Activated T-cell treated with anti-CD3 and anti-CD28 coated beads, Interleukin-2, amount 50 U/mL, for 72 hours (primary cell): Measurements from ENCODE around the gene STAT5A. TPM values are rescaled to one million over a fixed set of nuclear protein-coding genes. Genes with fewer than 3 reads are reported as not detected.
"Not testable (repeated sequence)": the region's sequence is repeated elsewhere in the genome, so short reads cannot be mapped to it uniquely, and the experiment has no call there.

Source experiments
- ATAC-seq, 2 donors: fragments of 150-1000 bp; cut with Tn5 transposase; replicated peaks in 1 of 2; 2 replicates each; pipeline ENCODE4 v1.10.0; 2021; ENCODE audit warnings: moderate library complexity in 2 of 2, mild to moderate bottlenecking in 1 of 2
- DNase-seq, 2 donors: peaks; one replicate each; pipeline ENCODE4 v3.0.0; 2021 to 2022; ENCODE audit warnings: mixed read lengths in 1 of 2
- H3K27ac Mint-ChIP-seq: one replicate; pipeline ENCODE4 v1.8.0; 2022; ENCODE audit warnings: mild to moderate bottlenecking, moderate library complexity, mixed read lengths
- H3K27me3 Mint-ChIP-seq: one replicate; pipeline ENCODE4 v1.8.0; 2022; ENCODE audit warnings: low read depth, mixed read lengths
- H3K36me3 Mint-ChIP-seq, 2 donors: one replicate each; pipeline ENCODE4 v1.8.0; 2022; ENCODE audit warnings: mixed read lengths in 2 of 2, mild to moderate bottlenecking in 1 of 2; ENCODE audit not compliant: insufficient read depth in 2 of 2
- H3K4me1 Mint-ChIP-seq: one replicate; pipeline ENCODE4 v1.8.0; 2022; ENCODE audit warnings: low read depth, mixed read lengths
- H3K4me3 Mint-ChIP-seq, 2 donors: one replicate each; pipeline ENCODE4 v1.8.0; 2022; ENCODE audit warnings: mild to moderate bottlenecking in 2 of 2, mixed read lengths in 2 of 2, moderate library complexity in 2 of 2
- H3K9me3 Mint-ChIP-seq, 2 donors: one replicate each; pipeline ENCODE4 v1.8.0; 2022; ENCODE audit warnings: mixed read lengths in 2 of 2
- total RNA-seq, 2 donors: library from RNA; stranded (reverse); gene quantifications; one replicate each; pipeline ENCODE4 v1.2.3, GENCODE V29; 2022

The STAT5A gene
- total RNA-seq, 2 donors from 2014 or later: 243 to 264 TPM

DNA sequence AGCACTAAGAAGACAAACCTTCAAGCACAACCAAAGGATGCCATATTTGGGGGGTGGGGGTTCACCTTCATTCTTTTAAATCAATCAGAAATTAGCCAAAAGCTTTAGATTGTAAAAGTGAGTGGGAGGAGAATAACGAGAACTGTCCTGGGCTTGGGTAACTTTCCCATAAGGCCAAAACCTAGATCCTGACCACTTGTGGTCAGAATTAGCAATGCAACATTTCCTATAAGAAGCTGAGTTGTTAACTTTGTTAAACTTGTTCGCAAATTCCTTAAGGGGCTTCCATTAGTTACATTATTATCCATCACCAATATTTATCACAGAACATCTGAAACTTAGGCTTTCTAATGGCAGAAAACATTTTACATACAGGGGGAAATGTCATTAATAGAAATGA, 37.2 kb upstream of the STAT5A start:
- ATAC-seq (no peak), DNase-seq (no peak)
- Mint-ChIP-seq H3K4me3 (peak overlapping the region; percentile 92 to 96), H3K27ac (peak overlapping the region; percentile 99), H3K36me3 (peaks cover 3 to 12% of the 10 kb centered on the region in 2 donors), H3K9me3 (no peaks in the 10 kb centered on the region), H3K4me1 (peaks cover 95% of the 10 kb centered on the region), H3K27me3 (no peaks in the 10 kb centered on the region)

DNA sequence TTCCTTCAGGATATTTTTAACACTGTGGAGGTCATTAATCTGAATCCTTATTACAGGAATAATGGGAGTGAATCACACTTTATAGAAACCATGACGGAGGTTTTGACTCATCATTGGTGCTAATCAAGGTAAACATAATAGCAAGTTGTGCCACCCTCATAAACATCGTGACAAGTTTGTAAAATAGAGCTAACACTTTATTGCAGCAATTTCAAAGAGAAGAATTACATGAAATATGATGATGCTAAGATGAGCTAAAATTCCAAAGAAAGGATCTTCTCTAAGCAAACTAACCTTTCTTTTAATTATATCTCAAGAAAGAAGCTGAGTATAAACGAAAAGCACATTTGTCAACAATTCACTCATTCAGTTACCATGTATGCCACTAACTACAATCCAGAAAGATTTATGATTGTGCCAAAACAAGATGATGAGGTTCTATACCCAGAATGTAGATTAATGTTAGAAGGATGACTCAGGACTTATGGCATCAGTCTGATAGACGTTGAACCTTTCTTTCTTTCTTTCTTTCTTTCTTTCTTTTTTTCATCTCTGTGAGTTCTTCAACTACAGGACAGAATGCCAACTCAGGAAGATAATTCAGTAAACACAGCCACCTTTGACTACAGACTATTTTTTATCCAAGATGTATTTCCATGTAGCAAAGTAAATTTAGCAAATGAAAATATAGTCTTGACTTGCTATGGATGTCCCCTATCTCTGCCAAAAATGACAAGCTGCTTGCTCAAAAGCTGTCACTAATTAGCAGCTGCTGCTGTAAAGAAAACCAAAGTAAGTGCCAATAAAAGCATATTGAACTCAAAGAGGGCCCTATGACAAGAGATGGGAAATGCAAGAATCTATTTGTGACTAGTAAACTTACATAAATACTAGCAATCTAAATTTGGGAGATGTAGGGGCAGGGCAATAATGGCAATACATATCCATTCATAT, 35.4 kb upstream of the STAT5A start:
- Mint-ChIP-seq H3K4me3 (peak overlapping the region; percentile 23 to 92), H3K27ac (peak overlapping the region; percentile 99), H3K9me3 (no peaks in the 10 kb centered on the region), H3K36me3 (peaks cover 3 to 9% of the 10 kb centered on the region in 2 donors), H3K27me3 (no peaks in the 10 kb centered on the region), H3K4me1 (peaks cover 83% of the 10 kb centered on the region)
- ATAC-seq: peak; percentile 70 to 76
- DNase-seq: no peak

DNA sequence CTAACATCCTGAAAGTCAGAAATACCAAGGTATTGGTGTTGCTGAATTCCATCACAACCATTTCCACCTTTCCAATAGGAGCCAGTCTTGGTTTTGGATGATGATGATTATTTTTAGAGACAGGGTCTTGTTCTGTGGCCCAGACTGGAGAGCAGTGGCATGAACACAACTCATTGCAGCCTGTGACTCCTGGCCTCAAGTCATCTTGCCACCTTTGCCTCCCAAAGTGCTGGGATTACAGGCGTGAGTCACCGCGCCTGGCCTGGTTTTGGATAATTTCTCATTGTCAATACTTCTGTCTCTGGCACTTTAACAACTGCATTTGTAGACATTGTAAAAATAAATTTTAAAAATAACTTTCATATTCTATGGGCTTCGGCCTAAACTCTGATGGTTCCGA, 34.7 kb upstream of the STAT5A start:
- Mint-ChIP-seq H3K27me3 (no peaks in the 10 kb centered on the region), H3K4me1 (peaks cover 78% of the 10 kb centered on the region), H3K36me3 (peaks cover 3 to 7% of the 10 kb centered on the region in 2 donors), H3K9me3 (no peaks in the 10 kb centered on the region), H3K27ac (peak overlapping the region; percentile 99), H3K4me3 (peak overlapping the region in 1 of 2 donors; percentile 92)
- ATAC-seq: peak in 1 of 2 donors; percentile 14
- DNase-seq: no peak

DNA sequence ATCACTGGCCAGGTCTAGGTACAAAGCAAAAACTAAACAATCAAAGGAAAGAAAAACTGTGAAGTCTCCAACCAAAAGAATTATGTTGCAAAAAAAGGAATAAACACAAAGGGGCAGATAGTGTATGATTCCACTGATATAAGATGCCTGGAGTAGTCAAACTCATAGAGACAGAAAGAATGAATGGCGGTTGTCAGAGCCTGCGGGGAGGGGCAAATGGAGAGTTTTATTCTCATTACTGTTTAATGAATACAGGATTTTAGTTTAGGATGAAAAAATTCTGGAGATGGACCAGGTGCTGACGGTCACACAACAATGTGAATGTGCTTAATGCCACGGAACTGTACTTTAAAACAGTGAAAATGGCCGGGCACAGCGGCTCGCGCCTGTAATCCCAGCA, 32.9 kb upstream of the STAT5A start:
- ATAC-seq (no peak), DNase-seq (no peak)
- H3K36me3 Mint-ChIP-seq: peaks cover 0 to 1% of the 10 kb centered on the region in 2 donors
- peaks cover 67% of the 10 kb centered on the region for H3K4me1 Mint-ChIP-seq
- H3K9me3 Mint-ChIP-seq: no peaks in the 10 kb centered on the region
- peak overlapping the region; percentile 15 for H3K27ac Mint-ChIP-seq
- peak overlapping the region in 1 of 2 donors; percentile 0 for H3K4me3 Mint-ChIP-seq
- no peaks in the 10 kb centered on the region for H3K27me3 Mint-ChIP-seq

DNA sequence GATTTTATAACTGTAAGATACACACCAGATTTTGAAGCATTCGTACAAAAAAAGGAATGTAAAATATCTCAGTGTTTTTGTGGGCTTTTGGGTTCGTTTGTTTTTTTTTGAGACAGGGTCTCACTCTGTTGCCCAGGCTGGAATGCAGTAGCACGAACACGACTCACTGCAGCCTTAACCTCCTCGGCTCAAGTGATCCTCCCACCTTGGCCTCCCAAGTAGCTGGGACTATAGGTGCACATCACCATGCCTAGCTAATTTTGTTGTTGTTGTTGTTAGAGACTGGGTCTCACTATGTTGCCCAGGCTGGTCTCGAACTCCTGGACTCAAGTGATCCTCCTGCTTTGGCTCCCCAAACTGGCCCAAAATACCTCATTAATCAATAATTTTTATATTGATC, 28.0 kb upstream of the STAT5A start:
- no peak for ATAC-seq
- H3K4me3 Mint-ChIP-seq: no peak overlapping the region
- H3K27me3 Mint-ChIP-seq: no peaks in the 10 kb centered on the region
- H3K27ac Mint-ChIP-seq: no peak overlapping the region
- H3K9me3 Mint-ChIP-seq: no peaks in the 10 kb centered on the region
- peaks cover 40% of the 10 kb centered on the region for H3K4me1 Mint-ChIP-seq
- peaks cover 0 to 3% of the 10 kb centered on the region in 2 donors for H3K36me3 Mint-ChIP-seq
- no peak for DNase-seq

DNA sequence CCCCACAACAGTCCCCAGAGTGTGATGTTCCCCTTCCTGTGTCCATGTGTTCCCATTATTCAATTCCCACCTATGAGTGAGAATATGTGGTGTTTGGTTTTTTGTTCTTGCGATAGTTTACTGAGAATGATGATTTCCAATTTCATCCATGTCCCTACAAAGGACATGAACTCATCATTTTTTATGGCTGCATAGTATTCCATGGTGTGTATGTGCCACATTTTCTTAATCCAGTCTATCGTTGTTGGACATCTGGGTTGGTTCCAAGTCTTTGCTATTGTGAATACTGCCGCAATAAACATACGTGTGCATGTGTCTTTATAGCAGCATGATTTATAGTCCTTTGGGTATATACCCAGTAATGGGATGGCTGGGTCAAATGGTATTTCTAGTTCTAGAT, 23.9 kb upstream of the STAT5A start:
- H3K4me3 Mint-ChIP-seq, H3K9me3 Mint-ChIP-seq, H3K27ac Mint-ChIP-seq, H3K27me3 Mint-ChIP-seq, DNase-seq, ATAC-seq: not testable (repeated sequence)
- H3K4me1 Mint-ChIP-seq: peaks cover 61% of the 10 kb centered on the region
- H3K36me3 Mint-ChIP-seq: peaks cover 5 to 12% of the 10 kb centered on the region in 2 donors

DNA sequence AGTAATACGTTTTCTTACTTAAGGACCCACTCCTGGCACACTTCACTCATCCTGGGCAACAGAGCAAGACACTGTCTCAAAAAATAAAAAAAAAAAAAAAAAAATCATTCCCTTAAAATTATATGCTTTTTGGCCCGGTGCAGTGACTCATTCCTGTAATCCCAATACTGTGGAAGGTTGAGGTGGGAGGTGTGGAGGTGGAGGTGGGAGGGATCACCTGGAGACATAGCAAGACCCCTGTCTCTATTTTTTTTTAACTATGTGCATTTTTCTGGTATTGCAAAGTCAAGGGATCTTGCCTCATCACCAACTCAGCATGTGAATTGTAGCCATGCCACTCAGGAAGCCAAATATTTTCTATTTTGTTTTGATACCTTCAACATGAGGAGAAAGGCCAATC, 21.8 kb upstream of the STAT5A start:
- H3K36me3 Mint-ChIP-seq: peaks cover 5 to 13% of the 10 kb centered on the region in 2 donors

DNA sequence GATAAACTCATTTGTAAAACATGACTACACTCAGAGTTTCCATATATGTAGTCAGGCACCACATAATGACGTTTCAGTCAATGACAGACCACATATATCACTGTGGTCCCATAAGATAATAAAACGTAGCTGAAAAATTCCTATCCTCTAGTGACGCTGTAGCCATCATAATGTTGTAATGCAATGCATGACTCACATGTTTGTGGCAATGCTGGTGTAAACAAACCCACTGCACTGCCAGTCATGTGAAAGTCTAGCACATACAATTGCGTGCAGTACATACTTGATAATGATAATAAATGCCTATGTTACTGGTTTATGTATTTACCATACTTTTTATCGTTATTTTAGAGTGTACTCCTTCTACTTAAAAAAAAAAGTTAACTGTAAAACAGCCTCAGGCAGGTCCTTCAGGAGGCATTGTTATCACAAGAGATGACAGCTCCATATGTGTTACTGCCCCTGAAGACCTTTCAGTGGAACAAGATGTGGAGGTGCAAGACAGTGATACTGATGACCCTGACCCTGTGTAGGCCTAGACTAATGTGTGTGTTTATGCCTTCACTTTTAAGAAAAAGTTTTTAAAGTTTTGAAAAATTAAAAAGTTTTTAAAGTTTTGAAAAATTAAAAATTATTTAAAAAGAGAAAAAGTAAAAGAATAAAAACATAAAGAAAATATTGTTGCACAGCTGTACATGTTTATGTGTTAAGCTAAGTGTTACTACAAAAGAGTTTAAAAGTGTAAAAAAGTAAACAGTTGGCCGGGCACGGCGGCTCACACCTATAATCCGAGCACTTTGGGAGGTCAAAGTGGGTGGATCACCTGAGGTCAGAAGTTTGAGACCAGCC, 21.2 kb upstream of the STAT5A start:
- Mint-ChIP-seq H3K27ac (peak overlapping the region; percentile 99), H3K27me3 (no peaks in the 10 kb centered on the region), H3K4me1 (peaks cover 76% of the 10 kb centered on the region), H3K4me3 (peak overlapping the region; percentile 73 to 87), H3K36me3 (peaks cover 5 to 13% of the 10 kb centered on the region in 2 donors), H3K9me3 (no peaks in the 10 kb centered on the region)
- peak; percentile 61 to 63 for DNase-seq
- ATAC-seq: peak; percentile 94 to 96

More for the DNA sequence above, 21.8 kb upstream of the STAT5A start:
- Mint-ChIP-seq H3K4me3 (peak overlapping the region; percentile 73 to 87), H3K27ac (peak overlapping the region; percentile 99), H3K9me3 (no peaks in the 10 kb centered on the region), H3K27me3 (no peaks in the 10 kb centered on the region), H3K4me1 (peaks cover 73% of the 10 kb centered on the region)
- no peak for DNase-seq
- ATAC-seq: no peak

DNA sequence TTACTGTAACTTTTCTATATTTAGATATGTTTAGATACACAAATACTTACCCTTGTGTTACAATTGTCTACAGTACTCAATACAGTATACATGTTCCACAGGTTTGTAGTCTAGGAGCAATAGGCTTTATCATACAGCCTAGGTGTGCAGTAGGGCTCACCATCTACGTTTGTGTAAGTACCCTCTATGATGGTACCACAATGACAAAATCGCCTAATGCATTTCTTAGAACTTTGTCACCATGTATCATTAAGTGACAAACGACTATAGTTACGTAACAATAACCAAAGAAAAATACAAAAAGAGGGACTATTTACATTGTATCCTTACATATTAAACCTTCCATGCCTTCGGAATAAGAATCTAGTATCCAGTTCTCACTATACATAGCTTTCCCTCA, 20.1 kb upstream of the STAT5A start:
- peaks cover 84% of the 10 kb centered on the region for H3K4me1 Mint-ChIP-seq
- peaks cover 7 to 13% of the 10 kb centered on the region in 2 donors for H3K36me3 Mint-ChIP-seq
- peak overlapping the region; percentile 53 to 78 for H3K4me3 Mint-ChIP-seq
- no peaks in the 10 kb centered on the region for H3K9me3 Mint-ChIP-seq
- ATAC-seq: no peak
- H3K27ac Mint-ChIP-seq: peak overlapping the region; percentile 96
- H3K27me3 Mint-ChIP-seq: no peaks in the 10 kb centered on the region
- DNase-seq: no peak

DNA sequence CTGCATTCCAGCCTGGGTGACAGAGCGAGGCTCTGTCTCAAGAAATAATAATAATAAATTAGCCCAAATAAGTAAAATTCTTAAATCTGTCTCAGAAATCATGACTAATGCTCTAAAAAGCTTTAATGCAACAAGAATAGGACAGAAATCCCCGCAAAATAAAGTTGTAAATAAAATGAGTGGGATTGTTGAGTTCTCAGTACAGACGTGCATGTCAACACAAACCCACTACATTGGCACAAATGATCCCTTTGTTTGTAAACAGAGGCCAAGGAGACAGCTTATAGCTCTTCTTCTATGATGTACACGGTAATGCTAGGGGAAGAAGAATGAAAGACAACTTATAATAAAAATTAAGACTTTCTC, 18.1 kb upstream of the STAT5A start:
- no peak for DNase-seq
- H3K4me1 Mint-ChIP-seq: peaks cover 90% of the 10 kb centered on the region
- peak overlapping the region; percentile 86 for H3K27ac Mint-ChIP-seq
- no peaks in the 10 kb centered on the region for H3K9me3 Mint-ChIP-seq
- no peak for ATAC-seq
- no peaks in the 10 kb centered on the region for H3K27me3 Mint-ChIP-seq
- peaks cover 11 to 21% of the 10 kb centered on the region in 2 donors for H3K36me3 Mint-ChIP-seq
- peak overlapping the region; percentile 61 to 71 for H3K4me3 Mint-ChIP-seq

DNA sequence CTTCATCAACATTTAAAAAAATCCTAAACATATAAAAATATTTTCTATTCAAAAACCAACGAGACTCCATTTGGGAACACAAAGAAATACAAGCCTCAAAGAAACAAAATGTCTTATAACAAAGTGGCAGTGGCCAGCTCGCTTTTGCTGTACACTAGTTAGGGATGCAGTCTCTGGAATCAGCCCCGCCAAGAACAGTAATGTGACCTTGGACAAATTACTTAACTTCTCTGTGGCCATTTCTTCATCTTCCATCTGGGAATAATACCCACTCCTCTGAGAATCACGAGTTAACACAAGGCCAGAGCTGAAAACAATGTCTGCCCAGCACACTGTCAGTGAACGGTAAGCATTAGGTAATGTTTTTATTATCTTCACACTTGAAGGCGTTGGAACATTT, 17.7 kb upstream of the STAT5A start:
- DNase-seq: no peak

DNA sequence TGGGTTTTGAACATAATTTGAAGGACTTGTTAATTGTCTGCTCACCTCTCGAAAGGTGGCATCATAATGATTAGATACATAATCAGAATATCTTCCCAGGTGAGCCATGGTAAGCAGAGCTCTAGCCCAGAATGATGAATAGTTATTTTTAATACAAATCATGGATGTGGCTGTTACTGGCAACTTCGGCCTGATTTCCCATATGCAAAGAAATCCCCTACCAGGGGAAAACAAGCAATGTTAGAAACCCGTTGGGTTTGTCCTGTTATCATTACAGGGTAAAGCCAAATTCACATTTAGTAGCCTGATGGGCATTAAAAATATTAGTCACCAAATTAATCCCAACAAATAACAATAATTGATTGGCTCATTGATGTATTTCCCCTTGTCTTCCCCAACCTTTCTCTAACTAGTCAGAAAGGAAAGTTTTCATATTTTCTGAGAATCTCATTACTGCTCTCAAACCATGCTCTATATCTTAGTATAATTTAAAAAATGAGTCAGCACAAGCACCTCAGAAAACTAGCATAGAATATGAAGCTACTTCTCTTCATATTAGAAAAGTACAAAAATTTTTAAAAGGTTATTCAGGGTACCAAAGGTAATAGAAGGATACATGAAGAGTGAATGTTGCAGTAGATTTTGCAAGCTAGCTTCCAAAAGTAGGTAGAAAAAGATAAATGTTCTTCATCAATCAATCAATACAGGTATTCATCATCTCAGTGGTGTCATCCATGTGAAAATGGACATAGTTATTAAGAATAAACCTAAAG, 17.1 kb upstream of the STAT5A start:
- H3K36me3 Mint-ChIP-seq: peaks cover 11 to 21% of the 10 kb centered on the region in 2 donors
- H3K27me3 Mint-ChIP-seq: no peaks in the 10 kb centered on the region
- H3K4me3 Mint-ChIP-seq: peak overlapping the region; percentile 88 to 89
- H3K9me3 Mint-ChIP-seq: no peaks in the 10 kb centered on the region
- peaks cover 84% of the 10 kb centered on the region for H3K4me1 Mint-ChIP-seq
- peak overlapping the region; percentile 86 for H3K27ac Mint-ChIP-seq
- peak; percentile 26 to 37 for ATAC-seq
- no peak for DNase-seq

More for the DNA sequence above, 17.7 kb upstream of the STAT5A start:
- H3K4me1 Mint-ChIP-seq: peaks cover 86% of the 10 kb centered on the region
- peaks cover 11 to 23% of the 10 kb centered on the region in 2 donors for H3K36me3 Mint-ChIP-seq
- no peak for ATAC-seq
- H3K9me3 Mint-ChIP-seq: no peaks in the 10 kb centered on the region
- peak overlapping the region; percentile 88 to 89 for H3K4me3 Mint-ChIP-seq
- H3K27ac Mint-ChIP-seq: peak overlapping the region; percentile 86
- no peaks in the 10 kb centered on the region for H3K27me3 Mint-ChIP-seq
